K562 (cell line): ENCODE results near the gene RGN. TPM values are rescaled to one million over a fixed set of nuclear protein-coding genes. Genes with fewer than 3 reads are reported as not detected.
A peak's percentile ranks its signal among the peaks of the same experiment; 100 is the strongest.

Experiments
- FOXJ3 ChIP-seq: sonication (generic); formaldehyde crosslinking; IDR thresholded peaks from 2 replicates; pipeline ENCODE4 v1.4.0; 2020; ENCODE audit warnings: mild to moderate bottlenecking, missing genetic modification reagents
- JUNB ChIP-seq: fragments of 450-650 bp; formaldehyde crosslinking; conservative IDR thresholded peaks from 2 replicates; pipeline ENCODE4 v1.4.0; 2020; ENCODE audit warnings: mild to moderate bottlenecking
- MEIS2 ChIP-seq: fragments of 450-650 bp; IDR thresholded peaks from 2 replicates; pipeline ENCODE4 v1.6.1; 2014; ENCODE audit warnings: mild to moderate bottlenecking; ENCODE audit not compliant: partially characterized antibody
- PHF8 ChIP-seq: fragments of 200-600 bp; sonication (generic); IDR thresholded peaks from 2 replicates; pipeline ENCODE4 v1.6.1; 2012; ENCODE audit warnings: mixed run types, mild to moderate bottlenecking, inconsistent platforms, low read length, moderate library complexity, borderline replicate concordance
- TAF1 ChIP-seq: IDR thresholded peaks from 2 replicates; pipeline ENCODE4 v1.6.1; 2011; ENCODE audit warnings: mild to moderate bottlenecking, low read length, moderate library complexity; ENCODE audit not compliant: insufficient read depth, control insufficient read depth, severe bottlenecking; ENCODE audit errors: extremely low read depth
- TEAD1 ChIP-seq, 2 experiments: fragments of 450-650 bp in 1 of 2; sonication (generic) in 1 of 2; formaldehyde crosslinking; IDR thresholded peaks; 2 replicates each; pipeline versions ENCODE4 v1.4.0 to v1.8.0; 2020 to 2022; ENCODE audit warnings: mild to moderate bottlenecking in 2 of 2, missing genetic modification reagents in 1 of 2
- TFAP4 ChIP-seq: sonication (generic); formaldehyde crosslinking; IDR thresholded peaks from 2 replicates; pipeline ENCODE4 v1.8.0; 2022; ENCODE audit warnings: missing genetic modification reagents, mild to moderate bottlenecking, moderate library complexity, borderline replicate concordance
- ZBTB12 ChIP-seq: fragments of 250-450 bp; sonication (Bioruptor Pico); IDR thresholded peaks from 2 replicates; pipeline ENCODE4 v1.4.0; 2020
- ZNF75A ChIP-seq: fragments of 450-650 bp; formaldehyde crosslinking; IDR thresholded peaks from 2 replicates; pipeline ENCODE4 v1.4.0; 2020; ENCODE audit warnings: mild to moderate bottlenecking
- polyA plus RNA-seq, 8 experiments: library from polyadenylated mRNA; depleted of rRNA in 4 of 8; stranded (reverse) in 5 of 8; unstranded in 3 of 8; fragments of >200 nt; fragmentation: Nextera tagmentation in 2 of 8; fragmentation: Illumina TruSeq in 1 of 8; extraction: Ambion mirVana in 2 of 8; extraction: Trizol in 1 of 8; gene quantifications; 2 replicates each; pipeline versions ENCODE4 v1.2.1 to v1.2.3, GENCODE V29; 2011 to 2014; ENCODE audit warnings: inconsistent platforms in 1 of 8, missing spikeins in 1 of 8
- total RNA-seq, 7 experiments: library from RNA; depleted of rRNA in 6 of 7; stranded (reverse); fragments of >200 nt in 6 of 7; fragmentation: Illumina TruSeq in 2 of 7; extraction: Trizol in 2 of 7; gene quantifications; 2 replicates each; pipeline versions ENCODE4 v1.2.1 to v1.2.3, GENCODE V29; 2011 to 2021; ENCODE audit warnings: low replicate concordance in 1 of 7
- TF ChIP-seq, protein P1 (sequence below): fragments of 450-650 bp; IDR thresholded peaks from 2 replicates; pipeline ENCODE4 v1.6.1; 2018; ENCODE audit not compliant: partially characterized antibody
- TF ChIP-seq, protein P2 (sequence below), 3 experiments: fragments of 200-800 bp in 1 of 3; sonication (Bioruptor generic) in 1 of 3; sonication (generic) in 1 of 3; formaldehyde crosslinking in 1 of 3; IDR thresholded peaks; 2 replicates each; pipeline versions ENCODE4 v1.6.1 to v1.8.0; 2016 to 2022; ENCODE audit warnings: mild to moderate bottlenecking in 2 of 3, missing compliant biosample characterization in 2 of 3, missing genetic modification characterization in 2 of 3, missing genetic modification reagents in 1 of 3
- TF ChIP-seq, protein P3 (sequence below): sonication (generic); formaldehyde crosslinking; IDR thresholded peaks from 2 replicates; pipeline ENCODE4 v1.8.0; 2022; ENCODE audit warnings: mild to moderate bottlenecking, missing genetic modification reagents
- TF ChIP-seq, protein P4 (sequence below): fragments of 450-650 bp; IDR thresholded peaks from 2 replicates; pipeline ENCODE4 v1.6.1; 2016; ENCODE audit warnings: low read depth, mild to moderate bottlenecking, moderate library complexity

RGN gene
- total and polyA plus RNA-seq, 9 of the 15 experiments (the other 6 are each of a cell fraction or from before 2014, with no cell fraction given), result not detected

GRCh38 chrX:47129157-47129898 lies 51.1 kb downstream of the RGN start (continued):
- TF ChIP-seq, protein P1, sequence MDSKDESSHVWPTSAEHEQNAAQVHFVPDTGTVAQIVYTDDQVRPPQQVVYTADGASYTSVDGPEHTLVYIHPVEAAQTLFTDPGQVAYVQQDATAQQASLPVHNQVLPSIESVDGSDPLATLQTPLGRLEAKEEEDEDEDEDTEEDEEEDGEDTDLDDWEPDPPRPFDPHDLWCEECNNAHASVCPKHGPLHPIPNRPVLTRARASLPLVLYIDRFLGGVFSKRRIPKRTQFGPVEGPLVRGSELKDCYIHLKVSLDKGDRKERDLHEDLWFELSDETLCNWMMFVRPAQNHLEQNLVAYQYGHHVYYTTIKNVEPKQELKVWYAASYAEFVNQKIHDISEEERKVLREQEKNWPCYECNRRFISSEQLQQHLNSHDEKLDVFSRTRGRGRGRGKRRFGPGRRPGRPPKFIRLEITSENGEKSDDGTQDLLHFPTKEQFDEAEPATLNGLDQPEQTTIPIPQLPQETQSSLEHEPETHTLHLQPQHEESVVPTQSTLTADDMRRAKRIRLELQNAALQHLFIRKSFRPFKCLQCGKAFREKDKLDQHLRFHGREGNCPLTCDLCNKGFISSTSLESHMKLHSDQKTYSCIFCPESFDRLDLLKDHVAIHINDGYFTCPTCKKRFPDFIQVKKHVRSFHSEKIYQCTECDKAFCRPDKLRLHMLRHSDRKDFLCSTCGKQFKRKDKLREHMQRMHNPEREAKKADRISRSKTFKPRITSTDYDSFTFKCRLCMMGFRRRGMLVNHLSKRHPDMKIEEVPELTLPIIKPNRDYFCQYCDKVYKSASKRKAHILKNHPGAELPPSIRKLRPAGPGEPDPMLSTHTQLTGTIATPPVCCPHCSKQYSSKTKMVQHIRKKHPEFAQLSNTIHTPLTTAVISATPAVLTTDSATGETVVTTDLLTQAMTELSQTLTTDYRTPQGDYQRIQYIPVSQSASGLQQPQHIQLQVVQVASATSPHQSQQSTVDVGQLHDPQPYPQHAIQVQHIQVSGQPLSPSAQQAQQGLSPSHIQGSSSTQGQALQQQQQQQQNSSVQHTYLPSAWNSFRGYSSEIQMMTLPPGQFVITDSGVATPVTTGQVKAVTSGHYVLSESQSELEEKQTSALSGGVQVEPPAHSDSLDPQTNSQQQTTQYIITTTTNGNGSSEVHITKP, result peak; percentile 17
- TF ChIP-seq, protein P2, sequence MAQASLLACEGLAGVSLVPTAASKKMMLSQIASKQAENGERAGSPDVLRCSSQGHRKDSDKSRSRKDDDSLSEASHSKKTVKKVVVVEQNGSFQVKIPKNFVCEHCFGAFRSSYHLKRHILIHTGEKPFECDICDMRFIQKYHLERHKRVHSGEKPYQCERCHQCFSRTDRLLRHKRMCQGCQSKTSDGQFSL (CRISPR knock-in tag; IDR thresholded peaks at IDR 0.05), result peak; percentile 55; the same call in 1 of the 2 replicates
- TF ChIP-seq, protein P2 (tag; IDR thresholded peaks at IDR 0.05), result no peak
- TF ChIP-seq, protein P3, sequence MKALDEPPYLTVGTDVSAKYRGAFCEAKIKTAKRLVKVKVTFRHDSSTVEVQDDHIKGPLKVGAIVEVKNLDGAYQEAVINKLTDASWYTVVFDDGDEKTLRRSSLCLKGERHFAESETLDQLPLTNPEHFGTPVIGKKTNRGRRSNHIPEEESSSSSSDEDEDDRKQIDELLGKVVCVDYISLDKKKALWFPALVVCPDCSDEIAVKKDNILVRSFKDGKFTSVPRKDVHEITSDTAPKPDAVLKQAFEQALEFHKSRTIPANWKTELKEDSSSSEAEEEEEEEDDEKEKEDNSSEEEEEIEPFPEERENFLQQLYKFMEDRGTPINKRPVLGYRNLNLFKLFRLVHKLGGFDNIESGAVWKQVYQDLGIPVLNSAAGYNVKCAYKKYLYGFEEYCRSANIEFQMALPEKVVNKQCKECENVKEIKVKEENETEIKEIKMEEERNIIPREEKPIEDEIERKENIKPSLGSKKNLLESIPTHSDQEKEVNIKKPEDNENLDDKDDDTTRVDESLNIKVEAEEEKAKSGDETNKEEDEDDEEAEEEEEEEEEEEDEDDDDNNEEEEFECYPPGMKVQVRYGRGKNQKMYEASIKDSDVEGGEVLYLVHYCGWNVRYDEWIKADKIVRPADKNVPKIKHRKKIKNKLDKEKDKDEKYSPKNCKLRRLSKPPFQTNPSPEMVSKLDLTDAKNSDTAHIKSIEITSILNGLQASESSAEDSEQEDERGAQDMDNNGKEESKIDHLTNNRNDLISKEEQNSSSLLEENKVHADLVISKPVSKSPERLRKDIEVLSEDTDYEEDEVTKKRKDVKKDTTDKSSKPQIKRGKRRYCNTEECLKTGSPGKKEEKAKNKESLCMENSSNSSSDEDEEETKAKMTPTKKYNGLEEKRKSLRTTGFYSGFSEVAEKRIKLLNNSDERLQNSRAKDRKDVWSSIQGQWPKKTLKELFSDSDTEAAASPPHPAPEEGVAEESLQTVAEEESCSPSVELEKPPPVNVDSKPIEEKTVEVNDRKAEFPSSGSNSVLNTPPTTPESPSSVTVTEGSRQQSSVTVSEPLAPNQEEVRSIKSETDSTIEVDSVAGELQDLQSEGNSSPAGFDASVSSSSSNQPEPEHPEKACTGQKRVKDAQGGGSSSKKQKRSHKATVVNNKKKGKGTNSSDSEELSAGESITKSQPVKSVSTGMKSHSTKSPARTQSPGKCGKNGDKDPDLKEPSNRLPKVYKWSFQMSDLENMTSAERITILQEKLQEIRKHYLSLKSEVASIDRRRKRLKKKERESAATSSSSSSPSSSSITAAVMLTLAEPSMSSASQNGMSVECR, result no peak
- TF ChIP-seq JUNB (CRISPR knock-in tag) (no peak), TEAD1 (CRISPR knock-in tag; IDR thresholded peaks at IDR 0.05) (no peak), ZNF75A (CRISPR knock-in tag) (no peak), ZBTB12 (CRISPR knock-in tag) (no peak), FOXJ3 (CRISPR knock-in tag) (no peak), PHF8 (peak; percentile 58; the same call in 1 of the 2 replicates), TFAP4 (CRISPR knock-in tag) (peak; percentile 81), MEIS2 (peak; percentile 85), TAF1 (peak; percentile 27)
- TF ChIP-seq, protein P4, sequence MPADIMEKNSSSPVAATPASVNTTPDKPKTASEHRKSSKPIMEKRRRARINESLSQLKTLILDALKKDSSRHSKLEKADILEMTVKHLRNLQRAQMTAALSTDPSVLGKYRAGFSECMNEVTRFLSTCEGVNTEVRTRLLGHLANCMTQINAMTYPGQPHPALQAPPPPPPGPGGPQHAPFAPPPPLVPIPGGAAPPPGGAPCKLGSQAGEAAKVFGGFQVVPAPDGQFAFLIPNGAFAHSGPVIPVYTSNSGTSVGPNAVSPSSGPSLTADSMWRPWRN, result no peak
